ENCODE data around the gene NMNAT3.

Gene NMNAT3

GRCh38 chr3:139674571-139675260 lies 3.1 kb downstream of the NMNAT3 start:
- no peak for DNase-seq

- DNase-seq, result no peak
Measured at GRCh38 chr3:139672884-139673283, 4.9 kb downstream of the NMNAT3 start.

- DNase-seq, result no peak
Measured at GRCh38 chr3:139671863-139672646, 5.7 kb downstream of the NMNAT3 start.

GRCh38 chr3:139671107-139671506 lies 6.7 kb downstream of the NMNAT3 start:
- no peak for DNase-seq

- DNase-seq, result no peak
Measured at GRCh38 chr3:139670196-139670595, 7.6 kb downstream of the NMNAT3 start.

- no peak for DNase-seq
Measured at GRCh38 chr3:139668332-139668731, 9.4 kb downstream of the NMNAT3 start.

GRCh38 chr3:139664958-139665357 lies 12.8 kb downstream of the NMNAT3 start:
- no peak for DNase-seq

GRCh38 chr3:139660269-139660668 lies 17.5 kb downstream of the NMNAT3 start:
- no peak for DNase-seq

- no peak for DNase-seq
Measured at GRCh38 chr3:139659511-139659910, 18.3 kb downstream of the NMNAT3 start.

- no peak for DNase-seq
Measured at GRCh38 chr3:139657936-139658335, 19.8 kb downstream of the NMNAT3 start.

GRCh38 chr3:139657434-139657833 lies 20.3 kb downstream of the NMNAT3 start:
- DNase-seq, result no peak

- no peak for DNase-seq
Measured at GRCh38 chr3:139655909-139656595, 21.7 kb downstream of the NMNAT3 start.

- no peak for DNase-seq
Measured at GRCh38 chr3:139654637-139655365, 23.0 kb downstream of the NMNAT3 start.

GRCh38 chr3:139653582-139653981 lies 24.2 kb downstream of the NMNAT3 start:
- DNase-seq, result no peak

GRCh38 chr3:139652561-139652960 lies 25.2 kb downstream of the NMNAT3 start:
- DNase-seq, result no peak

GRCh38 chr3:139647866-139648435 lies 29.8 kb downstream of the NMNAT3 start:
- DNase-seq, result no peak

- DNase-seq, result no peak
Measured at GRCh38 chr3:139646512-139646911, 31.3 kb downstream of the NMNAT3 start.

GRCh38 chr3:139642996-139643395 lies 34.8 kb downstream of the NMNAT3 start:
- DNase-seq, result no peak

GRCh38 chr3:139640456-139640855 lies 37.3 kb downstream of the NMNAT3 start:
- DNase-seq, result no peak

GRCh38 chr3:139639662-139640061 lies 38.1 kb downstream of the NMNAT3 start:
- no peak for DNase-seq

- no peak for DNase-seq
Measured at GRCh38 chr3:139638518-139638917, 39.3 kb downstream of the NMNAT3 start.

GRCh38 chr3:139636511-139636910 lies 41.3 kb downstream of the NMNAT3 start:
- no peak for DNase-seq

GRCh38 chr3:139634111-139634635 lies 43.6 kb downstream of the NMNAT3 start:
- no peak for DNase-seq
